ENCODE measurements around the gene ITGB3. TPM values are rescaled to one million over a fixed set of nuclear protein-coding genes. Genes with fewer than 3 reads are reported as not detected.

Gene ITGB3
- total RNA-seq, 1 donor from 2014 or later, result 174 TPM

GRCh38 chr17:47231334-47231733 lies 22.3 kb upstream of the ITGB3 start:
- no peak for TF ChIP-seq CTCF (IDR thresholded peaks at IDR 0.05; ENCODE audit: insufficient read depth, low read length, poor library complexity, severe bottlenecking)

GRCh38 chr17:47231866-47232265 lies 21.8 kb upstream of the ITGB3 start:
- no peak overlapping the region for H3K4me3 ChIP-seq (ENCODE audit: low read depth, low read length)
- TF ChIP-seq CTCF (IDR thresholded peaks at IDR 0.05; ENCODE audit: insufficient read depth, low read length, poor library complexity, severe bottlenecking), result no peak
- peaks cover 1% of the 10 kb centered on the region for H3K36me3 ChIP-seq (ENCODE audit: control insufficient read depth, insufficient read depth, low read length)
- no peak for DNase-seq (ENCODE audit: low read depth)
- H3K27me3 ChIP-seq (ENCODE audit: control insufficient read depth, insufficient read depth, low read length), result no peaks in the 10 kb centered on the region

More at GRCh38 chr17:47231334-47231733, 22.3 kb upstream of the ITGB3 start:
- DNase-seq (ENCODE audit: low read depth), result no peak
- no peaks in the 10 kb centered on the region for H3K27me3 ChIP-seq (ENCODE audit: control insufficient read depth, insufficient read depth, low read length)
- no peak overlapping the region for H3K4me3 ChIP-seq (ENCODE audit: low read depth, low read length)
- peaks cover 1% of the 10 kb centered on the region for H3K36me3 ChIP-seq (ENCODE audit: control insufficient read depth, insufficient read depth, low read length)

DNA sequence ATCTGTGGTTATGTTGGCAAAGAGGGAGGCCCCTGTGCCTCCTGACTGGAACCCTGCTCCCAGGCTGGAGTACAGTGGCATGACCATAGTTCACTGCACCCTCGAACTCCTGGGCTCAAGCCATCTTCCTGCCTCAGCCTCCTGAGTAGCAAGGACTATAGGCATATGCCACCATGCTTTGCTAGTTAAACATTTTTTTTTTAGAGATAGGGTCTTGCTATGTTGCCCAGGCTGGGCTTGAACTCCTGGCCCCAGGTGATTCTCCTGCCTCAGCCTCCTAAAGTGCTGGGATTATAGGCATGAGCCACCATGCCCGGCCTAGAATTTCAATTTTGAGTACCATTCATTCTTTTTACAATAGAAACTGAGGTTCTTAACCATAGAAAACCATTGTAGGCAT lies 21.2 kb upstream of the ITGB3 start:
- Histone ChIP-seq H3K36me3 (ENCODE audit: control insufficient read depth, insufficient read depth, low read length) (peaks cover 1% of the 10 kb centered on the region), H3K27me3 (ENCODE audit: control insufficient read depth, insufficient read depth, low read length) (no peaks in the 10 kb centered on the region), H3K4me3 (ENCODE audit: low read depth, low read length) (no peak overlapping the region)
- TF ChIP-seq CTCF (IDR thresholded peaks at IDR 0.05; ENCODE audit: insufficient read depth, low read length, poor library complexity, severe bottlenecking), result no peak
- DNase-seq (ENCODE audit: low read depth), result no peak

- no peak overlapping the region for H3K4me3 ChIP-seq (ENCODE audit: low read depth, low read length)
- peaks cover 1% of the 10 kb centered on the region for H3K36me3 ChIP-seq (ENCODE audit: control insufficient read depth, insufficient read depth, low read length)
- no peaks in the 10 kb centered on the region for H3K27me3 ChIP-seq (ENCODE audit: control insufficient read depth, insufficient read depth, low read length)
- no peak for TF ChIP-seq CTCF (IDR thresholded peaks at IDR 0.05; ENCODE audit: insufficient read depth, low read length, poor library complexity, severe bottlenecking)
- no peak for DNase-seq (ENCODE audit: low read depth)
Observed at GRCh38 chr17:47235506-47235905, 18.1 kb upstream of the ITGB3 start.

DNA sequence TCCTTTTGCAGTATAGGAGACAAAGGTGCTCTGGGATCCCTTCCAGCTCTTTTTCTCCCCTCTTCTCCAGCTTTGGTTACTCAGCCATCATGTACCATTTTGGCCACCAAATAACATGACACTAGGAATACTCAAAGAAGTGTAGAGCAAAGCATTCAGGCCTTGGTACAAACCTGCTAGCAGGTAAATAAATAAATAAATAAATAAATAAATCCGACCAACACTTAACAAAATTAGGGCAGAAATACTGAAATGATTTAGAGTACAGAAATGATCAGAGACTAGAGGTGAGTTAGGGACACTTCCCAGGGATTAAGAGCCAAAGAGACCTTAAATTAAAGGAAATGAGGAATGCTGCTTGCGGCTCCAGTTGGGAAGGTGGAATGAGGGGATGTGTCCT lies 17.7 kb upstream of the ITGB3 start:
- peaks cover 1% of the 10 kb centered on the region for H3K36me3 ChIP-seq (ENCODE audit: control insufficient read depth, insufficient read depth, low read length)
- no peak for DNase-seq (ENCODE audit: low read depth)
- no peak overlapping the region for H3K4me3 ChIP-seq (ENCODE audit: low read depth, low read length)
- no peaks in the 10 kb centered on the region for H3K27me3 ChIP-seq (ENCODE audit: control insufficient read depth, insufficient read depth, low read length)
- TF ChIP-seq CTCF (IDR thresholded peaks at IDR 0.05; ENCODE audit: insufficient read depth, low read length, poor library complexity, severe bottlenecking), result no peak

GRCh38 chr17:47237841-47238240 lies 15.8 kb upstream of the ITGB3 start:
- H3K27me3 ChIP-seq (ENCODE audit: control insufficient read depth, insufficient read depth, low read length), result no peaks in the 10 kb centered on the region
- no peak overlapping the region for H3K4me3 ChIP-seq (ENCODE audit: low read depth, low read length)
- no peak for TF ChIP-seq CTCF (IDR thresholded peaks at IDR 0.05; ENCODE audit: insufficient read depth, low read length, poor library complexity, severe bottlenecking)
- H3K36me3 ChIP-seq (ENCODE audit: control insufficient read depth, insufficient read depth, low read length), result peaks cover 1% of the 10 kb centered on the region
- no peak for DNase-seq (ENCODE audit: low read depth)

Measured in kidney epithelial cell (primary cell).